Liver (tissue), 9 donors: ENCODE measurements around the gene EPB41L4A. TPM values are rescaled to one million over a fixed set of nuclear protein-coding genes. Genes with fewer than 3 reads are reported as not detected.

Source experiments
- DNase-seq: peaks from one replicate; pipeline ENCODE4 v3.0.0-alpha.2; 2017; ENCODE audit warnings: low spot score
- H3K27ac ChIP-seq, 2 donors: one replicate each; pipeline ENCODE4 v1.7.0; 2013; ENCODE audit warnings: inconsistent platforms in 2 of 2, low read length in 2 of 2, control low read depth in 1 of 2, low read depth in 1 of 2, mild to moderate bottlenecking in 1 of 2
- H3K27me3 ChIP-seq, 4 donors: one replicate each; pipeline versions ENCODE4 v1.6.1 to v1.7.0; 2013; ENCODE audit warnings: low read length in 3 of 4, inconsistent platforms in 1 of 4, mild to moderate bottlenecking in 1 of 4, moderate library complexity in 1 of 4; ENCODE audit not compliant: control insufficient read depth in 4 of 4, insufficient read depth in 4 of 4
- H3K36me3 ChIP-seq, 4 donors: one replicate each; pipeline versions ENCODE4 v1.6.1 to v1.7.0; 2013; ENCODE audit warnings: low read length in 3 of 4, mild to moderate bottlenecking in 3 of 4, low read depth in 1 of 4, moderate library complexity in 1 of 4; ENCODE audit not compliant: control insufficient read depth in 4 of 4, insufficient read depth in 3 of 4
- H3K4me1 ChIP-seq, 4 donors: one replicate each; pipeline versions ENCODE4 v1.6.1 to v1.7.0; 2013; ENCODE audit warnings: low read length in 3 of 4, mild to moderate bottlenecking in 3 of 4, moderate library complexity in 1 of 4; ENCODE audit not compliant: control insufficient read depth in 4 of 4, insufficient read depth in 4 of 4
- H3K4me3 ChIP-seq, 3 donors: one replicate each; pipeline versions ENCODE4 v1.6.1 to v1.7.0; 2013; ENCODE audit warnings: low read length in 3 of 3, control low read depth in 1 of 3, low read depth in 1 of 3, mild to moderate bottlenecking in 1 of 3
- H3K9ac ChIP-seq, 2 donors: one replicate each; pipeline ENCODE4 v1.7.0; 2013; ENCODE audit warnings: low read length in 2 of 2, mild to moderate bottlenecking in 2 of 2, moderate library complexity in 2 of 2, control low read depth in 1 of 2, low read depth in 1 of 2
- H3K9me3 ChIP-seq, 4 donors: one replicate each; pipeline versions ENCODE4 v1.6.1 to v1.7.0; 2013; ENCODE audit warnings: low read length in 3 of 4; ENCODE audit not compliant: control insufficient read depth in 4 of 4
- ATF3 ChIP-seq: IDR thresholded peaks from 2 replicates; pipeline ENCODE4 v1.6.1; 2016; ENCODE audit warnings: antibody characterized with exemption
- CTCF ChIP-seq: fragments of 150-350 bp; IDR thresholded peaks from 2 replicates; pipeline ENCODE4 v1.5.1; 2017; ENCODE audit warnings: improper control_type of control experiment, low read depth, low read length; ENCODE audit not compliant: missing input control
- EGR1 ChIP-seq, 2 donors: IDR thresholded peaks; 2 replicates each; pipeline ENCODE4 v1.6.1; 2016 to 2018; ENCODE audit warnings: antibody characterized with exemption in 2 of 2, low read depth in 2 of 2
- FOXA1 ChIP-seq: IDR thresholded peaks from 2 replicates; pipeline ENCODE4 v1.6.1; 2016; ENCODE audit warnings: antibody characterized with exemption
- FOXA2 ChIP-seq: IDR thresholded peaks from 2 replicates; pipeline ENCODE4 v1.6.1; 2016; ENCODE audit warnings: antibody characterized with exemption
- GABPA ChIP-seq, 2 donors: IDR thresholded peaks in 1 of 2; conservative IDR thresholded peaks in 1 of 2; 2 replicates each; pipeline ENCODE4 v1.6.1; 2016; ENCODE audit warnings: antibody characterized with exemption in 2 of 2, mild to moderate bottlenecking in 1 of 2, moderate library complexity in 1 of 2
- HNF4A ChIP-seq, 2 donors: conservative IDR thresholded peaks; 2 replicates each; pipeline ENCODE4 v1.6.1; 2016; ENCODE audit warnings: antibody characterized with exemption in 2 of 2, mild to moderate bottlenecking in 2 of 2
- HNF4G ChIP-seq: IDR thresholded peaks from 2 replicates; pipeline ENCODE4 v1.6.1; 2016; ENCODE audit warnings: antibody characterized with exemption
- JUND ChIP-seq, 2 donors: IDR thresholded peaks; 2 replicates each; pipeline ENCODE4 v1.6.1; 2016; ENCODE audit warnings: antibody characterized with exemption in 2 of 2
- MAX ChIP-seq: IDR thresholded peaks from 2 replicates; pipeline ENCODE4 v1.6.1; 2016; ENCODE audit warnings: antibody characterized with exemption
- NR2F2 ChIP-seq: IDR thresholded peaks from 2 replicates; pipeline ENCODE4 v1.6.1; 2016; ENCODE audit warnings: antibody characterized with exemption
- RAD21 ChIP-seq, 2 donors: IDR thresholded peaks; 2 replicates each; pipeline ENCODE4 v1.6.1; 2016; ENCODE audit warnings: antibody characterized with exemption in 2 of 2, mild to moderate bottlenecking in 2 of 2
- REST ChIP-seq: IDR thresholded peaks from 2 replicates; pipeline ENCODE4 v1.6.1; 2016; ENCODE audit warnings: antibody characterized with exemption, mild to moderate bottlenecking
- RXRA ChIP-seq, 2 donors: IDR thresholded peaks; 2 replicates each; pipeline ENCODE4 v1.6.1; 2017 to 2018; ENCODE audit warnings: antibody characterized with exemption in 2 of 2, mild to moderate bottlenecking in 1 of 2
- SP1 ChIP-seq: IDR thresholded peaks from 2 replicates; pipeline ENCODE4 v1.6.1; 2018; ENCODE audit warnings: antibody characterized with exemption, mild to moderate bottlenecking
- TAF1 ChIP-seq: conservative IDR thresholded peaks from 2 replicates; pipeline ENCODE4 v1.6.1; 2016; ENCODE audit warnings: antibody characterized with exemption, mild to moderate bottlenecking
- YY1 ChIP-seq: IDR thresholded peaks from 2 replicates; pipeline ENCODE4 v1.6.1; 2016; ENCODE audit warnings: antibody characterized with exemption, mild to moderate bottlenecking
- ZBTB33 ChIP-seq: IDR thresholded peaks from 2 replicates; pipeline ENCODE4 v1.6.1; 2016; ENCODE audit warnings: antibody characterized with exemption
- WGBS: extraction: QIAGEN DNeasy Blood & Tissue Kit; methylation state at CpG from one replicate; pipeline ENCODE4 v1.1.7; 2013; 5-methylcytosine and 5-hydroxymethylcytosine counted together
- polyA plus RNA-seq, 2 donors: library from polyadenylated mRNA; stranded (reverse) in 1 of 2; unstranded in 1 of 2; fragments of 200-250 nt in 1 of 2; fragments of >200 nt in 1 of 2; fragmentation: Nextera tagmentation in 1 of 2; extraction: Ambion mirVana in 1 of 2; gene quantifications; one replicate each; pipeline versions ENCODE4 v1.2.1 to v1.2.3, GENCODE V29; 2013 to 2015
- total RNA-seq, 2 donors: library from RNA; depleted of rRNA; stranded (reverse); fragments of >200 nt; gene quantifications; one replicate each; pipeline ENCODE4 v1.2.3, GENCODE V29; 2014
- donor health status: healthy.
- donor health status: healthy.
- donor health status: healthy.
- donor health status: healthy.
- donor health status: healthy.

EPB41L4A gene
- total and polyA plus RNA-seq, 4 donors, result 1.1 to 8.0 (median 3.9) TPM

GRCh38 chr5:112339761-112340160, 79.3 kb downstream of the EPB41L4A start:
- no peak for DNase-seq
- Histone ChIP-seq H3K9ac (no peak overlapping the region), H3K27ac (no peak overlapping the region), H3K27me3 (no peaks in the 10 kb centered on the region), H3K4me3 (no peak overlapping the region), H3K4me1 (no peaks in the 10 kb centered on the region), H3K9me3 (no peaks in the 10 kb centered on the region), H3K36me3 (no peaks in the 10 kb centered on the region)
- WGBS, result 90% methylated on average over 8 of the region's 8 CpGs
- TF ChIP-seq SP1, result no peak
- no peak for TF ChIP-seq MAX

- no peak for DNase-seq
- WGBS, result 40% methylated on average over 5 of the region's 5 CpGs
- no peaks in the 10 kb centered on the region for H3K4me1 ChIP-seq
- H3K9ac ChIP-seq, result no peak overlapping the region
- no peak for TF ChIP-seq ZBTB33
- TF ChIP-seq HNF4G, result no peak
- TF ChIP-seq RAD21 (IDR thresholded peaks at IDR 0.05), result peak in 1 of 2 donors; percentile 10
- TF ChIP-seq GABPA (IDR thresholded peaks at IDR 0.05 in 1 of 2, conservative IDR thresholded peaks at IDR 0.05 in 1 of 2), result no peak
- TF ChIP-seq REST, result no peak
- no peak for TF ChIP-seq MAX
- TF ChIP-seq ATF3, result no peak
- peak in 1 of 2 donors; percentile 56 for TF ChIP-seq RXRA (IDR thresholded peaks at IDR 0.05)
- peak in 1 of 2 donors; percentile 12 for TF ChIP-seq JUND (IDR thresholded peaks at IDR 0.05)
- TF ChIP-seq SP1, result peak; percentile 56
- TF ChIP-seq EGR1 (IDR thresholded peaks at IDR 0.05; ENCODE audit: low read depth in 2 of 2), result no peak
- TF ChIP-seq HNF4A (conservative IDR thresholded peaks at IDR 0.05), result peak; percentile 41 to 51
- TF ChIP-seq CTCF, result no peak
- no peak for TF ChIP-seq NR2F2
- TF ChIP-seq FOXA1, result no peak
- no peak for TF ChIP-seq TAF1
- peak; percentile 61 for TF ChIP-seq FOXA2
- TF ChIP-seq YY1, result peak; percentile 41
- H3K9me3 ChIP-seq, result no peaks in the 10 kb centered on the region
- no peaks in the 10 kb centered on the region for H3K27me3 ChIP-seq
- no peaks in the 10 kb centered on the region for H3K36me3 ChIP-seq
- H3K27ac ChIP-seq, result no peak overlapping the region
- no peak overlapping the region for H3K4me3 ChIP-seq
Measured at GRCh38 chr5:112338681-112339337, 80.3 kb downstream of the EPB41L4A start.
